Stimulated activated CD4-positive, alpha-beta T cell treated with anti-CD3 and anti-CD28 coated beads, Interleukin-2, amount 100 ng/mL, for 4 hours (primary cell): Measurements from ENCODE around the gene TFDP2.
"Not testable (repeated sequence)": the region's sequence is repeated elsewhere in the genome, so short reads cannot be mapped to it uniquely, and the experiment has no call there.

ENCODE experiments used
- DNase-seq: peaks from one replicate; pipeline ENCODE4 v3.0.0-alpha.2; 2020; ENCODE audit warnings: low read depth

The TFDP2 gene

GRCh38 chr3:141921316-141921715 is 228.0 kb downstream of the TFDP2 start:
- DNase-seq: no peak

GRCh38 chr3:141920701-141921100 is 228.6 kb downstream of the TFDP2 start:
- DNase-seq: no peak

GRCh38 chr3:141915766-141916165 is 233.6 kb downstream of the TFDP2 start:
- no peak for DNase-seq

GRCh38 chr3:141915016-141915415 is 234.3 kb downstream of the TFDP2 start:
- no peak for DNase-seq

GRCh38 chr3:141914311-141914710 is 235.0 kb downstream of the TFDP2 start:
- no peak for DNase-seq

- DNase-seq: peak; percentile 39
Measured at GRCh38 chr3:141913150-141913811, 236.1 kb downstream of the TFDP2 start.

- DNase-seq: not testable (repeated sequence)
Measured at GRCh38 chr3:141909986-141910385, 239.4 kb downstream of the TFDP2 start.

GRCh38 chr3:141909408-141909807 is 239.9 kb downstream of the TFDP2 start:
- DNase-seq: no peak

GRCh38 chr3:141905129-141905528 is 244.2 kb downstream of the TFDP2 start:
- no peak for DNase-seq

- DNase-seq: no peak
Measured at GRCh38 chr3:141904203-141904602, 245.1 kb downstream of the TFDP2 start.

- no peak for DNase-seq
Measured at GRCh38 chr3:141901914-141902313, 247.4 kb downstream of the TFDP2 start.

- DNase-seq: no peak
Measured at GRCh38 chr3:141900343-141900742, 249.0 kb downstream of the TFDP2 start.

- no peak for DNase-seq
Measured at GRCh38 chr3:141898908-141899307, 250.4 kb downstream of the TFDP2 start.

- no peak for DNase-seq
Measured at GRCh38 chr3:141895731-141896130, 253.6 kb downstream of the TFDP2 start.

GRCh38 chr3:141894524-141895176 is 254.7 kb downstream of the TFDP2 start:
- no peak for DNase-seq
